ENCODE measurements around the gene ANO1. TPM values are rescaled to one million over a fixed set of nuclear protein-coding genes. Genes with fewer than 3 reads are reported as not detected.
A peak's percentile ranks its signal among the peaks of the same experiment; 100 is the strongest.

ANO1 gene
- total RNA-seq, 1 donor from 2014 or later: 0.14 TPM

GRCh38 chr11:70192666-70193410 lies 114.7 kb downstream of the ANO1 start:
- Mint-ChIP-seq H3K4me3 (ENCODE audit: unreplicated experiment) (no peak overlapping the region), H3K36me3 (ENCODE audit: low read depth, unreplicated experiment) (no peaks in the 10 kb centered on the region), H3K9me3 (ENCODE audit: unreplicated experiment) (no peaks in the 10 kb centered on the region), H3K27me3 (ENCODE audit: low read depth, unreplicated experiment) (peaks cover 15% of the 10 kb centered on the region), H3K27ac (ENCODE audit: unreplicated experiment) (peak overlapping the region; percentile 35), H3K4me1 (ENCODE audit: low read depth, unreplicated experiment) (no peaks in the 10 kb centered on the region)
- no peak overlapping the region for H3K27ac ChIP-seq (ENCODE audit: low read depth, low read length)
- no peaks in the 10 kb centered on the region for H3K79me2 ChIP-seq (ENCODE audit: insufficient read depth, low read length)
- H4K20me1 ChIP-seq (ENCODE audit: insufficient read depth, low read length): no peaks in the 10 kb centered on the region
- no peak overlapping the region for H3K4me3 ChIP-seq (ENCODE audit: insufficient read depth, low read depth, low read length)
- no peak overlapping the region for H3K4me2 ChIP-seq (ENCODE audit: low read length)
- no peak overlapping the region for H2AFZ ChIP-seq (ENCODE audit: low read depth, low read length)
- no peak overlapping the region for H3K9ac ChIP-seq (ENCODE audit: low read length)
- FAIRE-seq (no peak), DNase-seq (ENCODE audit: low read depth) (no peak)
- no peaks in the 10 kb centered on the region for H3K9me3 ChIP-seq (ENCODE audit: insufficient read depth, low read depth, low read length)
- H3K4me1 ChIP-seq (ENCODE audit: insufficient read depth, low read length): no peaks in the 10 kb centered on the region
- no peak for TF ChIP-seq CTCF (IDR thresholded peaks at IDR 0.05; ENCODE audit: insufficient read depth, low read depth, low read length)
- TF ChIP-seq EZH2 (IDR thresholded peaks at IDR 0.05; ENCODE audit: insufficient read depth, low read length): no peak
- H3K27me3 ChIP-seq (ENCODE audit: insufficient read depth, low read length): peaks cover 2% of the 10 kb centered on the region
- no peaks in the 10 kb centered on the region for H3K36me3 ChIP-seq (ENCODE audit: insufficient read depth, low read length)

GRCh38 chr11:70193411-70194292 lies 115.5 kb downstream of the ANO1 start:
- no peak for FAIRE-seq
- Histone ChIP-seq H2AFZ (ENCODE audit: low read depth, low read length) (no peak overlapping the region), H4K20me1 (ENCODE audit: insufficient read depth, low read length) (no peaks in the 10 kb centered on the region), H3K9ac (ENCODE audit: low read length) (no peak overlapping the region), H3K4me1 (ENCODE audit: insufficient read depth, low read length) (no peaks in the 10 kb centered on the region), H3K79me2 (ENCODE audit: insufficient read depth, low read length) (no peaks in the 10 kb centered on the region), H3K9me3 (ENCODE audit: insufficient read depth, low read depth, low read length) (no peaks in the 10 kb centered on the region), H3K27ac (ENCODE audit: low read depth, low read length) (no peak overlapping the region), H3K27me3 (ENCODE audit: insufficient read depth, low read length) (peaks cover 2% of the 10 kb centered on the region), H3K36me3 (ENCODE audit: insufficient read depth, low read length) (no peaks in the 10 kb centered on the region), H3K4me3 (ENCODE audit: insufficient read depth, low read depth, low read length) (no peak overlapping the region), H3K4me2 (ENCODE audit: low read length) (no peak overlapping the region)
- DNase-seq (ENCODE audit: low read depth): no peak
- Mint-ChIP-seq H3K4me1 (ENCODE audit: low read depth, unreplicated experiment) (no peaks in the 10 kb centered on the region), H3K4me3 (ENCODE audit: unreplicated experiment) (no peak overlapping the region), H3K27ac (ENCODE audit: unreplicated experiment) (no peak overlapping the region), H3K27me3 (ENCODE audit: low read depth, unreplicated experiment) (peaks cover 12% of the 10 kb centered on the region), H3K9me3 (ENCODE audit: unreplicated experiment) (no peaks in the 10 kb centered on the region), H3K36me3 (ENCODE audit: low read depth, unreplicated experiment) (no peaks in the 10 kb centered on the region)
- no peak for TF ChIP-seq CTCF (IDR thresholded peaks at IDR 0.05; ENCODE audit: insufficient read depth, low read depth, low read length)
- no peak for TF ChIP-seq EZH2 (IDR thresholded peaks at IDR 0.05; ENCODE audit: insufficient read depth, low read length)
